ENCODE measurements around the gene UBL7. TPM values are rescaled to one million over a fixed set of nuclear protein-coding genes. Genes with fewer than 3 reads are reported as not detected.

The UBL7 gene
- total RNA-seq, 3 donors from 2014 or later, result 53.4 to 60.1 (median 59.2) TPM

GRCh38 chr15:74453925-74454763 lies 6.8 kb downstream of the UBL7 start:
- no peak overlapping the region for H3K4me3 Mint-ChIP-seq
- no peak for ATAC-seq

GRCh38 chr15:74451861-74452835 lies 8.8 kb downstream of the UBL7 start:
- no peak for DNase-seq
- Mint-ChIP-seq H3K4me1 (ENCODE audit: low read depth) (peaks cover 10% of the 10 kb centered on the region), H3K9me3 (no peaks in the 10 kb centered on the region), H3K4me3 (no peak overlapping the region), H3K36me3 (ENCODE audit: insufficient read depth) (peaks cover 42% of the 10 kb centered on the region), H3K27me3 (ENCODE audit: low read depth) (no peaks in the 10 kb centered on the region)
- no peak for ATAC-seq

More at GRCh38 chr15:74453925-74454763, 6.8 kb downstream of the UBL7 start:
- no peak for DNase-seq
- H3K4me1 Mint-ChIP-seq (ENCODE audit: low read depth), result peaks cover 15% of the 10 kb centered on the region
- peaks cover 38% of the 10 kb centered on the region for H3K36me3 Mint-ChIP-seq (ENCODE audit: insufficient read depth)
- H3K27me3 Mint-ChIP-seq (ENCODE audit: low read depth), result no peaks in the 10 kb centered on the region
- H3K9me3 Mint-ChIP-seq, result no peaks in the 10 kb centered on the region

GRCh38 chr15:74451322-74451721 lies 9.6 kb downstream of the UBL7 start:
- ATAC-seq, result no peak
- DNase-seq, result no peak
- H3K27me3 Mint-ChIP-seq (ENCODE audit: low read depth), result no peaks in the 10 kb centered on the region
- H3K4me3 Mint-ChIP-seq, result no peak overlapping the region
- peaks cover 10% of the 10 kb centered on the region for H3K4me1 Mint-ChIP-seq (ENCODE audit: low read depth)
- no peaks in the 10 kb centered on the region for H3K9me3 Mint-ChIP-seq
- H3K36me3 Mint-ChIP-seq (ENCODE audit: insufficient read depth), result peaks cover 46% of the 10 kb centered on the region

DNA sequence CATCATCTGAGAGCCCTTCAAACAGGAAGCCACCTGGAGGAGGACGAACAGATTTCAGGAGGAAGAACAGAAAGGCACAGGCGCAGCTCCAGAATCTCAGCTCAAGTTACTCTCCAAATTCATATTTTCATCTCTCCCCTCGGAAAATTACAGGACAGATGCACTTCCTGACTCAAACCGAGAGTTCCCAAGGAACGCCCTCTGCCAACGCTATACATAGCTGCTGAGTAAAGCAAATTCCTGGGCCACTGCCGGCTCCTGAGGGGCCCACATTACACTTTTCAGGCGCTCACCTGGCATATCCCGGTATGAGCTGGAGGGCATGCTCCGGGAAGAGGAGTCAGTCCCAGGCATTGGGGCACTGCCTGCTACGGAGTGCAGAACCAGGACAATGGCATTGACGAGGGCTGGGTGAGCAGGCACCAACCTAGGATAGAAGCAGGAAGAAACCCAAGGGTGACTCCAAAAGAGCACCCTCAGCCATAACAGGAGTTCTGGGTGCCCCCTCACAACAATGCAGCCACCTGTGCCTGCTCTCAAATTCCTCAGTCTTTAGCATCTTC lies 11.2 kb downstream of the UBL7 start:
- Mint-ChIP-seq H3K27me3 (ENCODE audit: low read depth) (no peaks in the 10 kb centered on the region), H3K9me3 (no peaks in the 10 kb centered on the region), H3K36me3 (ENCODE audit: insufficient read depth) (peaks cover 50% of the 10 kb centered on the region), H3K4me3 (no peak overlapping the region), H3K4me1 (ENCODE audit: low read depth) (peaks cover 10% of the 10 kb centered on the region)
- no peak for ATAC-seq
- DNase-seq, result no peak

- H3K36me3 Mint-ChIP-seq (ENCODE audit: insufficient read depth), result peaks cover 53% of the 10 kb centered on the region
- no peak for ATAC-seq
- no peak for DNase-seq
These were observed 11.9 kb downstream of the UBL7 start for GRCh38 chr15:74449095-74449494.

DNA sequence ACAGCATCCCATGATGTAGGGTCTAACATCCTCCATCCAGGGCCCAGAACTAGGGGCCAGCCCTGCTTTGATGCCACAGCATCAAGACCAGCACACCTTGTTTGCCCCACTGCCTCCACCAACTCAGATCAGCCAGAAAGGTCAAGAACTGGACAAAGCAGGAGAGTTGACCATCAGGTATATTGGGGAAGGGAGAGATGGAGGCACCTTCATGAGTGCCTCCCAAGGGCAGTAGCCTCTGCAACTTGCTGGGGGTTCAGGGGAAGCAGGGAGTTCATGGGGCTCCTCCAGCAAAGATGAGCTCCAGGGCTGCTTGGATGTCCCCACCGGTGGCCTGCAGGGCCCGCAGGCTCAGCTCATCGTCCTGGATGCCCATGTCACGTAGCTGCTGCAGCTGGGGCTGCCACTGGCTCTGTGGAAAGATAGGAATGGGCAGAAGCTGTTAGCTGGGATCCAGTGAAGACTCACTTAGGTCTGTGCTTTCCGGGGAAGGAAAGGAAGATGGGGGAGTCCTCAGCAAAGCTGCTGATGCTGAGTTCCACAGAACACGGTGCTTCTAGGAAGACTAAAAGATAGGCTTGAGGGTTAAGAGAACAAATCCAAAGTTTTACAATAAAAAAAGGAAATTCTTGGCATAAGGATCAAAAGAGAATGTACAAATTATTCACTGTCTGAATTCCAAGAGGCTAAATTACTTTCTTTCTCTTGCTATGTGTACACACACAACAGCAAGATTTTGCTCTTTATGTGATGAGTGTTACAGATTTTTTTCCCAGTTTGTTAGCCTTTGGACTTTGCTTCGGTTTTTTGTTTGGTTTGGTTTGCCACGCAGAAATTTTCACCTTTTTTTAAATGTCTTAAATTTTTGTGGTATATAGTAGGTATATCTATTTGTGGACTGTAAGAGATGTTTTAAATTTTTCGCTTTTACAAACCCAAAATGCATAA lies 14.9 kb downstream of the UBL7 start:
- H3K4me1 Mint-ChIP-seq (ENCODE audit: low read depth), result no peaks in the 10 kb centered on the region
- peaks cover 47% of the 10 kb centered on the region for H3K36me3 Mint-ChIP-seq (ENCODE audit: insufficient read depth)
- no peak for DNase-seq
- H3K9me3 Mint-ChIP-seq, result no peaks in the 10 kb centered on the region
- no peak for ATAC-seq
- no peak overlapping the region for H3K4me3 Mint-ChIP-seq
- no peaks in the 10 kb centered on the region for H3K27me3 Mint-ChIP-seq (ENCODE audit: low read depth)

More at GRCh38 chr15:74449095-74449494, 11.9 kb downstream of the UBL7 start:
- Mint-ChIP-seq H3K4me1 (ENCODE audit: low read depth) (peaks cover 5% of the 10 kb centered on the region), H3K27me3 (ENCODE audit: low read depth) (no peaks in the 10 kb centered on the region), H3K4me3 (no peak overlapping the region), H3K9me3 (no peaks in the 10 kb centered on the region)

- no peaks in the 10 kb centered on the region for H3K27me3 Mint-ChIP-seq (ENCODE audit: low read depth)
- H3K4me1 Mint-ChIP-seq (ENCODE audit: low read depth), result no peaks in the 10 kb centered on the region
- no peak for ATAC-seq
- no peak for DNase-seq
- H3K36me3 Mint-ChIP-seq (ENCODE audit: insufficient read depth), result peaks cover 30% of the 10 kb centered on the region
- H3K4me3 Mint-ChIP-seq, result no peak overlapping the region
- H3K9me3 Mint-ChIP-seq, result no peaks in the 10 kb centered on the region
These were observed 16.6 kb downstream of the UBL7 start for GRCh38 chr15:74444106-74445062.

DNA sequence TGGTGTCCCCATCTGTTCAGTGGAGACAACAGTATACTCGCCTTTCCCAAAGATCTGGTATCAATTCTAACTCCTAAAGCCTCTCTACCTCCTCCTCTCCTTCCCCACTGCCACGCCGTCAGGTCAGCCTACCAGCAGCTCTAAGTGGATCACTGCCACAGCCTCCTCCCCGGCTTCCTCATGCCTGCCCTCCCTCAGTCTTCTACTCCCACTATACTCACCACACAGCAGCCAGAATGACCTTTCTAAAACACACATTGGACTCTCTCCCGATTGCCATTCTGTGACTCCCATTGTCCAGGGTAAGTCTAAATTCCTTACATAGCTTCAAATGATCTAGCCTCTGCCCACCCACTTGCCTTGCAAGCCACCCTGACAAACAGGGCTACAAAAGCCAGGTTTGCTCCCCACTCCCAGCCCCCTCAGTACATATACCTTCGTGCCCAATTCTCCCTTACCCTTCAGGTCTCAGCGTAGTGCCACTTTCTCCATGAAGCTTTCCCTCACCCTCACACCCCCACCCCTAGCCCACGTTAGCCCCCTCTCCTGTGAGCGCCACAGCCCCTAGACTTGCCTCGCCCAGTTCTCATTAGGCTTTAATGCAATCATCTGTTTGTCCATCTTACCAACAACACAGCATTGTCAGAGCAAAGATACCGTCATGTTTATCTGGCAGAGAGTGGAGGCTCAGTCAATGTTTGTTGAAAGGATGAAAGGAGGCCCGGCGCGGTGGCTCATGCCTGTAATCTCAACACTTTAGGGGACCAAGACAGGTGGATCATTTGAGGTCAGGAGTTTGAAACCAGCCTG lies 17.7 kb downstream of the UBL7 start:
- Mint-ChIP-seq H3K36me3 (ENCODE audit: insufficient read depth) (peaks cover 23% of the 10 kb centered on the region), H3K27me3 (ENCODE audit: low read depth) (no peaks in the 10 kb centered on the region), H3K4me3 (no peak overlapping the region), H3K9me3 (no peaks in the 10 kb centered on the region), H3K4me1 (ENCODE audit: low read depth) (peaks cover 6% of the 10 kb centered on the region)
- ATAC-seq, result no peak
- DNase-seq, result no peak

- no peak for ATAC-seq
- Mint-ChIP-seq H3K4me1 (ENCODE audit: low read depth) (peaks cover 9% of the 10 kb centered on the region), H3K27me3 (ENCODE audit: low read depth) (no peaks in the 10 kb centered on the region)
These were observed 18.4 kb downstream of the UBL7 start for GRCh38 chr15:74442604-74443003.

DNA sequence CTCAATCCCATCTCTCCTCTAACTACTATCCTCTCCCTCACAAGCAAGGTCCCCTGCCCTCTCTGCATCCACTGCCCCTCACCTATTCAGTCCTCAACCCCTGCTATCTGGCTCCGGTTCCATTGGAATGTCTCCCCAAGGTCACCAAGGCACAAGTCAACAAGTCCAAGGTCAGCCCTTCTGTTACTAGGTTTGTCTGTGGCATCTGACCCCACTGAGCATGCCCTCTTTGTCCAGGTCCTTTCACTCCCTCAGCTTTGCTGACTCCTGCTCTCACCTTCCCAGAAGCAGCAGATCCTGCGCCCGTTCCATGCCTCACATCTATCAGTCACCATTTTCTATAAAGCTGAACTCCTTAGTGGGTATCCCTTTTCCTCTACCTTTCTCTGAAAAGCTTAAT lies 18.9 kb downstream of the UBL7 start:
- peaks cover 17% of the 10 kb centered on the region for H3K36me3 Mint-ChIP-seq (ENCODE audit: insufficient read depth)
- H3K4me3 Mint-ChIP-seq, result no peak overlapping the region
- DNase-seq (no peak), ATAC-seq (no peak)
- no peaks in the 10 kb centered on the region for H3K27me3 Mint-ChIP-seq (ENCODE audit: low read depth)
- H3K4me1 Mint-ChIP-seq (ENCODE audit: low read depth), result peaks cover 9% of the 10 kb centered on the region
- H3K9me3 Mint-ChIP-seq, result no peaks in the 10 kb centered on the region

More at GRCh38 chr15:74442604-74443003, 18.4 kb downstream of the UBL7 start:
- no peak for DNase-seq
- no peaks in the 10 kb centered on the region for H3K9me3 Mint-ChIP-seq
- no peak overlapping the region for H3K4me3 Mint-ChIP-seq
- H3K36me3 Mint-ChIP-seq (ENCODE audit: insufficient read depth), result peaks cover 17% of the 10 kb centered on the region

GRCh38 chr15:74441248-74441941 lies 19.6 kb downstream of the UBL7 start:
- H3K36me3 Mint-ChIP-seq (ENCODE audit: insufficient read depth), result peaks cover 11% of the 10 kb centered on the region
- no peaks in the 10 kb centered on the region for H3K27me3 Mint-ChIP-seq (ENCODE audit: low read depth)
- no peaks in the 10 kb centered on the region for H3K9me3 Mint-ChIP-seq
- H3K4me3 Mint-ChIP-seq, result no peak overlapping the region
- DNase-seq, result no peak
- peaks cover 10% of the 10 kb centered on the region for H3K4me1 Mint-ChIP-seq (ENCODE audit: low read depth)
- ATAC-seq, result no peak

Measured in activated T-cell treated with anti-CD3 and anti-CD28 coated beads, Interleukin-2, amount 50 U/mL, for 4 hours (primary cell).